ENCODE data around the gene GRAMD1C. TPM values are rescaled to one million over a fixed set of nuclear protein-coding genes. Genes with fewer than 3 reads are reported as not detected.
A peak's percentile ranks its signal among the peaks of the same experiment; 100 is the strongest.

The GRAMD1C gene
- 10 to 100 TPM in 2 of 3 donors, 1 to 10 TPM in 1; 1.6 to 49.8 (median 18.4) TPM for total RNA-seq

DNA sequence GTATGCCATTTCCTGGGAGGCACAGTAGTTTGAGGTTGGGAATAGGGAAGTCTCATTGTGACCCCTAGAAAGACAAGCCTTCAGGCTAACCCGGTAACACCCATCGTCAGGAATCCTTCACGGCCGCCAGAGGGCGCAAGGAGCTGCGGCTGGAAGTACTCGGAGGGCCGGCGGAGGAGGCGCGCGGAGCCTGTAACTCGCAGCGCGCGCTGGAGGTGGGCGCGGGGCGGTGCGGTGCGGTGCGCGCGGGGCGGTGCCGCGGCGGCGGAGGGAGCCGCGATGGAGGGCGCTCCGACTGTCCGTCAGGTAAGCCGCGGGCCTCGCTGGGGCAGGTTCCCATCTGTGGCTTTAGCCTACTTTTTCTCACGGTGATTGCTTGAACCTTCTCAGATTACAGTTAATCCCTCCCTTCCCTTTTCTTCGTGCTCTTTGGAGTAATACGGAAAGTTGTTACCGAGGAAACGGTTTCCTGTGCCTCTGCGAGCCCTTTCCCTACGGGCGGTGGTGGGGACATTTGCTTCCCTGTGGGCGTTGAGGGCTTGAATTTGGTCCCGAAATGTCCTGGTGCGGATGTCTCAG is at the start of gene GRAMD1C:
GRAMD1C (plus strand) TSS at position 158 of the 579 bp plus-strand sequence; CDS start at position 280, 122 bp downstream.
- no peaks in the 10 kb centered on the region for H3K4me1 ChIP-seq
- TF ChIP-seq POLR2AphosphoS5 (IDR thresholded peaks at IDR 0.05) = peak; percentile 12 to 44 (median 39)
- TF ChIP-seq, protein P1, sequence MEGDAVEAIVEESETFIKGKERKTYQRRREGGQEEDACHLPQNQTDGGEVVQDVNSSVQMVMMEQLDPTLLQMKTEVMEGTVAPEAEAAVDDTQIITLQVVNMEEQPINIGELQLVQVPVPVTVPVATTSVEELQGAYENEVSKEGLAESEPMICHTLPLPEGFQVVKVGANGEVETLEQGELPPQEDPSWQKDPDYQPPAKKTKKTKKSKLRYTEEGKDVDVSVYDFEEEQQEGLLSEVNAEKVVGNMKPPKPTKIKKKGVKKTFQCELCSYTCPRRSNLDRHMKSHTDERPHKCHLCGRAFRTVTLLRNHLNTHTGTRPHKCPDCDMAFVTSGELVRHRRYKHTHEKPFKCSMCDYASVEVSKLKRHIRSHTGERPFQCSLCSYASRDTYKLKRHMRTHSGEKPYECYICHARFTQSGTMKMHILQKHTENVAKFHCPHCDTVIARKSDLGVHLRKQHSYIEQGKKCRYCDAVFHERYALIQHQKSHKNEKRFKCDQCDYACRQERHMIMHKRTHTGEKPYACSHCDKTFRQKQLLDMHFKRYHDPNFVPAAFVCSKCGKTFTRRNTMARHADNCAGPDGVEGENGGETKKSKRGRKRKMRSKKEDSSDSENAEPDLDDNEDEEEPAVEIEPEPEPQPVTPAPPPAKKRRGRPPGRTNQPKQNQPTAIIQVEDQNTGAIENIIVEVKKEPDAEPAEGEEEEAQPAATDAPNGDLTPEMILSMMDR (IDR thresholded peaks at IDR 0.05) = peak; percentile 54 to 88 (median 77)
- no peak for TF ChIP-seq POLR2A (IDR thresholded peaks at IDR 0.05)
- DNase-seq (ENCODE audit: low spot score in 2 of 2) = peak; percentile 79 to 80
- H3K4me3 ChIP-seq = peak within 1 kb of the TSS; percentile 49 to 71 (median 64)
- no peaks in the 10 kb centered on the region for H3K27me3 ChIP-seq
- no peaks in the 10 kb centered on the region for H3K9me3 ChIP-seq
- intact Hi-C loops (cut with DNase I; ENCODE audit: low total_unique reads) = no loop called here
- no peaks in the 10 kb centered on the region for H3K36me3 ChIP-seq
- H3K27ac ChIP-seq = peak within 1 kb of the TSS; percentile 48 to 82

- no peak for TF ChIP-seq POLR2AphosphoS5 (IDR thresholded peaks at IDR 0.05)
- no peak for TF ChIP-seq POLR2A (IDR thresholded peaks at IDR 0.05)
- TF ChIP-seq, protein P1 (IDR thresholded peaks at IDR 0.05) = no peak
- Histone ChIP-seq H3K4me1 (no peaks in the 10 kb centered on the region), H3K9me3 (no peaks in the 10 kb centered on the region), H3K27me3 (no peaks in the 10 kb centered on the region), H3K36me3 (peaks cover 5% of the 10 kb centered on the region), H3K4me3 (no peak overlapping the region), H3K27ac (no peak overlapping the region)
- no peak for DNase-seq (ENCODE audit: low spot score in 2 of 2)
- intact Hi-C loops (cut with DNase I; ENCODE audit: low total_unique reads) = no loop called here
Observed at GRCh38 chr3:113791381-113791780, 47.2 kb upstream of the GRAMD1C start.

DNA sequence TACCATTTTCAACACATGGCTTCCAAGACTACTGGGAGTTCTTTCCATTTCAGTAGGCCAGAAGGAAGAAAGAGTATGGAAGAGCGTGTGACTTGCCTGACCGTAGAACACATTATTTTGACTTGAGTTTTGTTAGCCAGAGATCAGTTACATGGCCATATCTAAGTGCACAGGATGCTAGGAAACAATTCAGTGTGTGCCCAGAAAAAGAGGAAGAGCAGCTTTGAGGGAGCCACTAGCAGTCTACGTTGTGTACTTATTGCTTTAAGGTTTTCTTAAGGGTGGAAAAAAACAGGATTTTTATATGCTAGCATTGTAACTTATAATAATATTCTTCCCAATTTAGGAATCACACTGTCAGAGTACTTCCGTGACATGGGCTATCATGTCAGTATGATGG is 44.1 kb upstream of the GRAMD1C start:
- Histone ChIP-seq H3K27ac (no peak overlapping the region), H3K4me3 (no peak overlapping the region), H3K27me3 (no peaks in the 10 kb centered on the region), H3K36me3 (peaks cover 5% of the 10 kb centered on the region), H3K9me3 (no peaks in the 10 kb centered on the region), H3K4me1 (no peaks in the 10 kb centered on the region)
- intact Hi-C loops (cut with DNase I; ENCODE audit: low total_unique reads) = no loop called here
- DNase-seq (ENCODE audit: low spot score in 2 of 2) = no peak
- TF ChIP-seq POLR2A (IDR thresholded peaks at IDR 0.05) (no peak), POLR2AphosphoS5 (IDR thresholded peaks at IDR 0.05) (no peak)
- TF ChIP-seq, protein P1 (IDR thresholded peaks at IDR 0.05) = no peak

DNA sequence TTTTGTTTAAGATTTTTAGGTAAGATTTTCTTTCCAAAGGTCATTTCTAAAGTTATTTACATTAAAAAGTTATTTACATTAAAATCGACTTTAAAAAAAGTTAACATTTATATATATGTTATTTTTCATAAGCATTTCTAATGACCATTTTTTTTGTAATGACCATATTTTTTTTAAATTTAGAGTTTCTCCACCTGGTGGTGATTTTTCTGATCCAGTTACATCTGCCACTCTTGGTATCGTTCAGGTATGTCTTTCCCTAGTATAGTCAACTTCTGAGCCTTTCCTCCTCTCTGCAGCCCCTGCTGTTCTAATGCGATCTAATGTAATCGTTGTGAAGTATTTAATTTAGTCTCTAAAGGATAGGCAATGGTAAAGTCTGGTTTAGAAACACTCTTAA is 42.9 kb upstream of the GRAMD1C start:
- Histone ChIP-seq H3K9me3 (no peaks in the 10 kb centered on the region), H3K4me1 (no peaks in the 10 kb centered on the region), H3K36me3 (peaks cover 5% of the 10 kb centered on the region), H3K27me3 (no peaks in the 10 kb centered on the region), H3K27ac (no peak overlapping the region), H3K4me3 (no peak overlapping the region)
- no peak for DNase-seq (ENCODE audit: low spot score in 2 of 2)
- intact Hi-C loops (cut with DNase I; ENCODE audit: low total_unique reads) = no loop called here
- no peak for TF ChIP-seq POLR2A (IDR thresholded peaks at IDR 0.05)
- no peak for TF ChIP-seq POLR2AphosphoS5 (IDR thresholded peaks at IDR 0.05)
- TF ChIP-seq, protein P1 (IDR thresholded peaks at IDR 0.05) = no peak

GRCh38 chr3:113802795-113803455 is 35.7 kb upstream of the GRAMD1C start:
- H3K36me3 ChIP-seq = peaks cover 7% of the 10 kb centered on the region
- no peak overlapping the region for H3K4me3 ChIP-seq
- intact Hi-C loops (cut with DNase I; ENCODE audit: low total_unique reads) = no loop called here
- TF ChIP-seq POLR2A (IDR thresholded peaks at IDR 0.05) (no peak), POLR2AphosphoS5 (IDR thresholded peaks at IDR 0.05) (no peak)
- TF ChIP-seq, protein P1 (IDR thresholded peaks at IDR 0.05) = no peak
- no peaks in the 10 kb centered on the region for H3K27me3 ChIP-seq
- H3K9me3 ChIP-seq = no peaks in the 10 kb centered on the region
- no peak for DNase-seq (ENCODE audit: low spot score in 2 of 2)
- H3K27ac ChIP-seq = no peak overlapping the region
- H3K4me1 ChIP-seq = no peaks in the 10 kb centered on the region
